AG04449 (cell line): ENCODE results near the gene AMY2A.
"Not testable (repeated sequence)": the region's sequence is repeated elsewhere in the genome, so short reads cannot be mapped to it uniquely, and the experiment has no call there.

Source experiments
- CTCF ChIA-PET: fragments of 350-600 bp; formaldehyde crosslinking; extraction: SDS; loops from one replicate; lab custom pipeline; 2021; ENCODE audit warnings: antibody characterized with exemption; lab: Yijun Ruan, JAX
- POLR2A ChIA-PET: fragments of 400-600, 350-600 bp; formaldehyde crosslinking; extraction: SDS; loops from one replicate; lab custom pipeline; 2020; ENCODE audit warnings: antibody characterized with exemption, inconsistent platforms; lab: Yijun Ruan, JAX
- DNase-seq: peaks from one replicate; pipeline ENCODE4 v3.0.0-alpha.2; 2010; ENCODE audit warnings: low read depth, low spot score
- H3K4me3 ChIP-seq: 2 replicates; pipeline ENCODE4 v1.5.1; 2011; ENCODE audit warnings: low read depth, mild to moderate bottlenecking, control low read depth, low read length
- TF ChIP-seq, protein P1 (sequence below): IDR thresholded peaks from one replicate; pipeline ENCODE4 v1.5.1; 2011; ENCODE audit warnings: mild to moderate bottlenecking, moderate library complexity, low read length, control low read depth, inconsistent platforms; ENCODE audit not compliant: insufficient read depth; ENCODE audit errors: missing control alignments

AMY2A gene

DNA sequence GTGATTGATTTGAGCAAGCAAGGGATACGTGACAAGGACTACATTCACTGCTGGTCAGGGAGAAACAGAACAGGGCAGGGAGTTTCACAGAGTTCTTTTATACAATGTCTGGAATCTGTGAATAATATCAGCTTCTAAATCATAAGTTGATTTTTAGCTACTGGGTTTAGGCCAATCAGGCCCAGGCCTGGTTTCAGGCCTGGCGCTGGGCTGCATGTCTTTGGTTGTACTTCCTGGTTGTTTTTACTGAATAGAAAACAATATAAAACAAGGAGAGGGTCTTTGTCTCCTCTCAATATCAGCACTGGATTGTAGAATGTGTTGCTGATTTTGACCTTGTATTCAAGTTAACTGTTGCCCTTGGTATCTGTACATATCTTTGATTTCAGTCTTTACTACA lies 865 bp upstream of the AMY2A start:
- TF ChIP-seq, protein P1, sequence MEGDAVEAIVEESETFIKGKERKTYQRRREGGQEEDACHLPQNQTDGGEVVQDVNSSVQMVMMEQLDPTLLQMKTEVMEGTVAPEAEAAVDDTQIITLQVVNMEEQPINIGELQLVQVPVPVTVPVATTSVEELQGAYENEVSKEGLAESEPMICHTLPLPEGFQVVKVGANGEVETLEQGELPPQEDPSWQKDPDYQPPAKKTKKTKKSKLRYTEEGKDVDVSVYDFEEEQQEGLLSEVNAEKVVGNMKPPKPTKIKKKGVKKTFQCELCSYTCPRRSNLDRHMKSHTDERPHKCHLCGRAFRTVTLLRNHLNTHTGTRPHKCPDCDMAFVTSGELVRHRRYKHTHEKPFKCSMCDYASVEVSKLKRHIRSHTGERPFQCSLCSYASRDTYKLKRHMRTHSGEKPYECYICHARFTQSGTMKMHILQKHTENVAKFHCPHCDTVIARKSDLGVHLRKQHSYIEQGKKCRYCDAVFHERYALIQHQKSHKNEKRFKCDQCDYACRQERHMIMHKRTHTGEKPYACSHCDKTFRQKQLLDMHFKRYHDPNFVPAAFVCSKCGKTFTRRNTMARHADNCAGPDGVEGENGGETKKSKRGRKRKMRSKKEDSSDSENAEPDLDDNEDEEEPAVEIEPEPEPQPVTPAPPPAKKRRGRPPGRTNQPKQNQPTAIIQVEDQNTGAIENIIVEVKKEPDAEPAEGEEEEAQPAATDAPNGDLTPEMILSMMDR: no peak
- H3K4me3 ChIP-seq: no peak overlapping the region
- ChIA-PET POLR2A (no interaction called here), CTCF (no interaction called here)
- no peak for DNase-seq

DNA sequence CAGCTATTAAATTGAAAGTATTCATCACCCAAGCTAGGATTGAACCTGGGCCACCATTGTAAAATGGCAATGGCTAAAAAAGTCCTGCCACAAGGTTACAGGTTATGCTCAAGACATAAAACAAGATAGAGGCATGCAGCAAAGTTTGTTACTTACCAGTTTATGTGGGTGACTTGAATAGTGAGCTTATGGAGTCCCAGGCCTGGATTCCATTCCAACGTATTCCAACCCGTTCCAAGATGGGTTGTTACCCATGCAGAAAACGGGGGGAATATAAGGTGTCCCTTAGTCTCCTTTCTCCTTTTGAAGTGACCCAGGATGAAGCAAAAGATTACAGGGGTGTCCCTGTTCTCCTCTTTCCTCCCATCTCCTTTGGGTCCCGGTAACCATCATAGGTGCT lies 10.2 kb downstream of the AMY2A start:
- DNase-seq, H3K4me3 ChIP-seq, POLR2A ChIA-PET, CTCF ChIA-PET: not testable (repeated sequence)

DNA sequence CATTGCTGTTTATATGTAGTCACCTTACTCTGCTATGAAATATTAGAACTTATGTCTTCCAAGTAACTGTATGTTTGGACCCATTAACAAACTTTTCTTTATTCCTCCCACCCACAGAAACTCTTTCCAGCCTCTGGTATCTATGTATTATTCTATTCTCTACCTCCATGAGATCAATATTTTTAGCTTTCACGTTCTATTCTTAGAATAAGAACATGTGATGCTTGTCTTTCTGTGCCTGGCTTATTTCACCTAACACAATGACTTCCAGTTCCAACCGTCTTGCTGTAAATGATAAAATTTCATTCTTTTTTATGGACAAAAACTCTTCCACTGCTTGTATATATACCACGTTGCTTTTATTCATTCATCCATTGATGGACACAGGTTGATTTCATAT lies 24.0 kb downstream of the AMY2A start:
- DNase-seq, POLR2A ChIA-PET, H3K4me3 ChIP-seq, CTCF ChIA-PET: not testable (repeated sequence)

DNA sequence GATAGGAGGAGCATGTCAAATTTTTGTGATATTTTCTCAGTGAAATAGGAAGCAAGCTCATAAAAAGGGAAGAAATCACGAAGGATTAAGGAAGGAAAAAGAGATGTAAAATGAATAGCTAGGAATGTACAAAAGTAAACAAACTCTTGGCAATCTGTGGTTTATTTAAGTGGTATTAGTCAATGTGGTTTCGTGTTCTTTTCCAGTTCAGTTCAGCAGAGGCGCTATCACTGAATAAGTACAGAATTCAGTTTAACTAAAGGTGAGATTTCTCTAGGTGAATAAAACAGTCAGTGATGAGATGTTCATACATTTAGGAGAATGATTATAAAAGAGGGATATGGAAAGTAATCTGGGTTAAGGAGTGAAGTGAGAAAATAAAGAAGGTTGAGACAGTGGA lies 26.7 kb downstream of the AMY2A start:
- DNase-seq, H3K4me3 ChIP-seq, CTCF ChIA-PET, POLR2A ChIA-PET: not testable (repeated sequence)

DNA sequence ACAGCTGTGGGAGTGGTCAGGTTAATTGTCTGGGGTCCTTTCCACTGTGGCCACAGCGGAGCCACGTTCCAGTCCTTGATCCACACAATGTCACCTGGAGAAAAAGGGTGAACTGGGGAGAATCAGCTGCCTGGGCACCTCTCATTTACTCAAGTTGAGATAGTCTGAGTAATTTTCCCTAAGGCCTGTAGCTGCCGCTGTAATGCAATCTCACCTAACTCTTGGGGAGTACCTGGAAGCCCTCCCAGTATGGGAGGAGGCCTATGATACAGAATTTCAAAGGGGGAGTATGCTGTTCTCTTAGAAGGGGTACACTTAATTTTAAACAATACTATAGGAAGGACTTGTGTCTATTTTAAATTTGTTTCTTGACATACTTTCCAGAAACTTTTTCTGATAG lies 33.1 kb downstream of the AMY2A start:
- DNase-seq, H3K4me3 ChIP-seq, POLR2A ChIA-PET, CTCF ChIA-PET: not testable (repeated sequence)

DNA sequence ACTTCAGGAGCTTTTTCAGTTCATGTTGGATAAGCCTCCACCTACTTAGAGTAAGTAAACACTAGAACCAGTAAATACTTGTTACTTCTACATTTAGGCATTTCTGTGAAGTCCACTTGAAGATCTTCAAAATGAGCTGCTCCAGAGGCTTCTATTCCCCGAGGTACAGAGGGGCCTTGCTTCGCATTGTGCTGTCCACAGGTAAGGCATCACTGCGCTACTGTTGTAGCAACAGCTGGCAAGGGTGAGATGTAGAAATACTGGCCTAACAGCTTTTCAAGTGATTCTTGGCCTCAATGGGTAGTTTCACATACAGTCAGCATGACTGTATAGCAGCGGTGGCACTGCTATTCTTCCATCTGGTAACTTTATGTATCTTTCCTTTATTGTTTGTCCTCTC lies 33.7 kb downstream of the AMY2A start:
- DNase-seq, H3K4me3 ChIP-seq, POLR2A ChIA-PET, CTCF ChIA-PET: not testable (repeated sequence)

DNA sequence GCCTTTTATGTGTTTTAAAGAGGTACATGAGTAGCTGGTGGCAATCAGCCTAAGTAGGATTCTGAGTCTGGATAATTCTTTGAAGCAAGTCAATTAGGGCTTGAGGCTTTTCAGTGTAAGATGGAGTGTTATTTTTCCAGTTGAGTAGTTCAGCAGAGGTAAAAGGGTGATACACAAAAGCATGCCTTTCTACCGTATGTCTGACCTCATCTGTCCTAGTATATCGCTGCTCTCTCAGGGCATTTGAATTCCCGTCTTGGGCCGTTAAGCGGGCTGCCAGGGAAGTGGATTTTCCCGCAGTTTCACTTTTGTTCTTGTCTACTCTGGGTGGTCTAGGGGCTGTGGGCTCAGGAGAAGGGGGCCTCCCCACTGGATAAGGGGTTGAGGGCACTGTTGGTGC lies 36.9 kb downstream of the AMY2A start:
- DNase-seq, POLR2A ChIA-PET, CTCF ChIA-PET, H3K4me3 ChIP-seq: not testable (repeated sequence)

DNA sequence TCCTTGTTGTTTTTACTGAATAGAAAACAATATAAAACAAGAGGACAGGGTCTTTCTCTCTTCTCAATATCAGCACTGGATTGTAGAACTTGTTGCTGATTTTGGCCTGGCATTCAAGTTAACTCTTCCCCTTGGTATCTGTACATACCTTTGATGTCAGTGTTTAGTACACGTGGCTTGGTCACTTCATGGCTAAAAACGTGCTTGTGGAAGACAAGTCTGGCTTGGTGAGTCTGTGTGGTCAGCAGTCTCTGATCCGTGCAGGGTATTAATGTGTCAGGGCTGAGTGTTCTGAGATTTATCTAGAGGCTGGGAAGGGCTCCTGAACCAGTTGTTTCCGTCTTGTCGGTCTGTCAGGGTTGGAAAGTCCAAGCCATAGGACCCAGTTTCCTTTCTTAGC lies 38.2 kb downstream of the AMY2A start, which contains the start of gene AMY1A:
TSS of gene AMY1A (plus strand) at position 301 of the 400 bp plus-strand sequence. CDS start 571 bp downstream, outside the sequence.
- POLR2A ChIA-PET, CTCF ChIA-PET, DNase-seq, H3K4me3 ChIP-seq: not testable (repeated sequence)
